NCI-H2227 treated with DMSO at 0.1 percent for 48 hours (cell line): ENCODE measurements around the gene LILRA2.
A peak's percentile ranks its signal among the peaks of the same experiment; 100 is the strongest.
"Not testable (repeated sequence)": the region's sequence is repeated elsewhere in the genome, so short reads cannot be mapped to it uniquely, and the experiment has no call there.

Experiments
- DNase-seq: peaks from one replicate; lab custom pipeline; 2025; lab: John Stamatoyannopoulos, UW

Gene LILRA2

GRCh38 chr19:54573330-54573872 is at the start of gene LILRA2:
LILRA2 (plus strand) TSS chr19:54573790; CDS start chr19:54573879, 89 bp downstream.
- no peak for DNase-seq

- no peak for DNase-seq
Measured at GRCh38 chr19:54525636-54526035, 48.0 kb upstream of the LILRA2 start.

GRCh38 chr19:54526972-54527371 is 46.6 kb upstream of the LILRA2 start:
- no peak for DNase-seq

GRCh38 chr19:54530866-54531265 is 42.7 kb upstream of the LILRA2 start:
- no peak for DNase-seq

GRCh38 chr19:54532528-54532927 is 41.1 kb upstream of the LILRA2 start:
- no peak for DNase-seq

GRCh38 chr19:54533476-54533875 is 40.1 kb upstream of the LILRA2 start:
- no peak for DNase-seq

GRCh38 chr19:54534156-54534555 is 39.4 kb upstream of the LILRA2 start:
- no peak for DNase-seq

- DNase-seq = no peak
Measured at GRCh38 chr19:54535601-54536000, 38.0 kb upstream of the LILRA2 start.

- DNase-seq = no peak
Measured at GRCh38 chr19:54536956-54537355, 36.6 kb upstream of the LILRA2 start.

GRCh38 chr19:54541712-54542111 is 31.9 kb upstream of the LILRA2 start:
- no peak for DNase-seq

GRCh38 chr19:54548806-54549205 is 24.8 kb upstream of the LILRA2 start:
- DNase-seq = no peak

- DNase-seq = no peak
Measured at GRCh38 chr19:54549224-54549623, 24.4 kb upstream of the LILRA2 start.

GRCh38 chr19:54551293-54551692 is 22.3 kb upstream of the LILRA2 start:
- no peak for DNase-seq

GRCh38 chr19:54551950-54552912 is 21.4 kb upstream of the LILRA2 start:
- DNase-seq = no peak

GRCh38 chr19:54552913-54553310 is 20.7 kb upstream of the LILRA2 start:
- no peak for DNase-seq

GRCh38 chr19:54554006-54554405 is 19.6 kb upstream of the LILRA2 start:
- DNase-seq = no peak

- no peak for DNase-seq
Measured at GRCh38 chr19:54554896-54555295, 18.7 kb upstream of the LILRA2 start.

GRCh38 chr19:54556194-54556593 is 17.4 kb upstream of the LILRA2 start:
- no peak for DNase-seq

GRCh38 chr19:54558339-54558738 is 15.3 kb upstream of the LILRA2 start:
- no peak for DNase-seq

- no peak for DNase-seq
Measured at GRCh38 chr19:54560881-54561385, 12.7 kb upstream of the LILRA2 start.

GRCh38 chr19:54561840-54562239 is 11.8 kb upstream of the LILRA2 start:
- DNase-seq = peak; percentile 38

- DNase-seq = not testable (repeated sequence)
Measured at GRCh38 chr19:54563206-54563605, 10.4 kb upstream of the LILRA2 start.

GRCh38 chr19:54570316-54570715 is 3.3 kb upstream of the LILRA2 start:
- no peak for DNase-seq
